GM12878 (cell line): Measurements from ENCODE around the gene PLSCR3. TPM values are rescaled to one million over a fixed set of nuclear protein-coding genes. Genes with fewer than 3 reads are reported as not detected.

Source experiments
- ASH2L ChIP-seq: fragments of 300-600, 200-600 bp; sonication (generic); IDR thresholded peaks from 2 replicates; pipeline ENCODE4 v1.6.1; 2017; ENCODE audit warnings: low read depth, mild to moderate bottlenecking, borderline replicate concordance
- BACH1 ChIP-seq: fragments of 450-650 bp; IDR thresholded peaks from 2 replicates; pipeline ENCODE4 v1.6.1; 2017; ENCODE audit warnings: mild to moderate bottlenecking, borderline replicate concordance
- CEBPB ChIP-seq, 2 experiments: fragments of 150-350 bp in 1 of 2; IDR thresholded peaks; 2 replicates each; pipeline ENCODE4 v1.6.1; 2012 to 2014; ENCODE audit warnings: low read depth in 2 of 2, low read length in 2 of 2, borderline replicate concordance in 1 of 2, inconsistent platforms in 1 of 2
- GABPA ChIP-seq: IDR thresholded peaks from 2 replicates; pipeline ENCODE4 v1.6.1; 2014; ENCODE audit warnings: antibody characterized with exemption, low read depth, mild to moderate bottlenecking, inconsistent platforms
- MEF2B ChIP-seq: fragments of 450-650 bp; IDR thresholded peaks from 2 replicates; pipeline ENCODE4 v1.6.1; 2018; ENCODE audit warnings: mild to moderate bottlenecking, moderate library complexity; ENCODE audit not compliant: partially characterized antibody, poor library complexity, severe bottlenecking
- MTA2 ChIP-seq: fragments of 450-650 bp; IDR thresholded peaks from 2 replicates; pipeline ENCODE4 v1.6.1; 2016; ENCODE audit warnings: low read depth, mild to moderate bottlenecking, moderate library complexity
- MTA3 ChIP-seq: IDR thresholded peaks from 2 replicates; pipeline ENCODE4 v1.6.1; 2012; ENCODE audit warnings: low read length, inconsistent platforms, borderline replicate concordance
- POLR2AphosphoS2 ChIP-seq: IDR thresholded peaks from 2 replicates; pipeline ENCODE4 v1.6.1; 2011; ENCODE audit warnings: low read depth, mild to moderate bottlenecking, low read length, improper control_type of control experiment, moderate library complexity
- POLR2AphosphoS5 ChIP-seq: IDR thresholded peaks from 2 replicates; pipeline ENCODE4 v1.6.1; 2011; ENCODE audit warnings: mild to moderate bottlenecking, low read length, inconsistent platforms
- polyA plus RNA-seq, 11 experiments: library from polyadenylated mRNA; depleted of rRNA in 4 of 11; unstranded in 6 of 11; stranded (reverse) in 5 of 11; fragments of >200 nt; fragmentation: Nextera tagmentation in 4 of 11; fragmentation: Illumina TruSeq in 1 of 11; extraction: Ambion mirVana in 4 of 11; extraction: Trizol in 1 of 11; gene quantifications; 1 replicate in 1 of 11; 2 replicates in 10 of 11; pipeline versions ENCODE4 v1.2.1 to v1.2.3, GENCODE V29; 2011 to 2016; ENCODE audit warnings: inconsistent platforms in 2 of 11, missing spikeins in 2 of 11, low read depth in 1 of 11
- total RNA-seq, 4 experiments: library from RNA; depleted of rRNA in 3 of 4; stranded (reverse); fragments of >200 nt in 3 of 4; fragmentation: Illumina TruSeq in 1 of 4; extraction: Trizol in 1 of 4; gene quantifications; 2 replicates each; pipeline versions ENCODE4 v1.2.1 to v1.2.3, GENCODE V29; 2013 to 2021
- TF ChIP-seq, protein P1 (sequence below): fragments of 450-650 bp; IDR thresholded peaks from 2 replicates; pipeline ENCODE4 v1.6.1; 2017; ENCODE audit warnings: mild to moderate bottlenecking
- TF ChIP-seq, protein P2 (sequence below): IDR thresholded peaks from 2 replicates; pipeline ENCODE4 v1.6.1; 2012; ENCODE audit warnings: low read depth, low read length, improper control_type of control experiment
- TF ChIP-seq, protein P3 (sequence below): IDR thresholded peaks from 2 replicates; pipeline ENCODE4 v1.6.1; 2012; ENCODE audit warnings: low read length, inconsistent platforms
- TF ChIP-seq, protein P4 (sequence below): IDR thresholded peaks from 2 replicates; pipeline ENCODE4 v1.6.1; 2012; ENCODE audit warnings: mild to moderate bottlenecking, low read depth, low read length
- TF ChIP-seq, protein P5 (sequence below): fragments of 450-650 bp; IDR thresholded peaks from 2 replicates; pipeline ENCODE4 v1.6.1; 2018; ENCODE audit warnings: mild to moderate bottlenecking, low read depth, moderate library complexity; ENCODE audit not compliant: partially characterized antibody
- TF ChIP-seq, protein P6 (sequence below): fragments of 450-650 bp; IDR thresholded peaks from 2 replicates; pipeline ENCODE4 v1.6.1; 2016; ENCODE audit warnings: mild to moderate bottlenecking
- TF ChIP-seq, protein P7 (sequence below): IDR thresholded peaks from 2 replicates; pipeline ENCODE4 v1.6.1; 2011; ENCODE audit warnings: low read depth, low read length, improper control_type of control experiment, borderline replicate concordance

The PLSCR3 gene
- total and polyA plus RNA-seq, 10 of the 15 experiments (the other 5 are each of a cell fraction or from before 2014, with no cell fraction given) = 9.9 to 51.4 (median 43.4) TPM

DNA sequence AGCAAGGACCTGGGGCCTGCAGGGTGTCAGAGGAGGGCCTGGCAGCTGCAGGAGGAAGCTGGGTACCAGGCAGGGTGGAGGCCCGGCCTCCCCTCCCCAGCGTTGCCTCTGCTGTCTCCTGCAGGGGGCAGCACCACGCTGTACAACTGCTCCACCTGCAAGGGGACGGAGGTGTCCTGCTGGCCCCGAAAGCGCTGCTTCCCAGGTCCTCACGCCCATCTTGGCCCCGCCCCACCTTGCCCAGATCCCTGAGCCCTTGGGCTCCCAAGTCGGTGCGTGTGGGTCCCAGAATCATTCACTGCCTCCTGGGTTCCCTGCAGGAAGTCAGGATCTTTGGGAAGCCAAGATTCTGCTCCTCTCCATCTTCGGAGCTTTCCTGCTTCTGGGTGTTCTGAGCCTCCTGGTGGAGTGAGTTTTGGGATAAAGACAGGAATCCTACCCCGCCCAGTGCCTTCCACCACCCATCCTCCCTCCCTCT, 38.2 kb downstream of the PLSCR3 start (continued):
- TF ChIP-seq, protein P1, sequence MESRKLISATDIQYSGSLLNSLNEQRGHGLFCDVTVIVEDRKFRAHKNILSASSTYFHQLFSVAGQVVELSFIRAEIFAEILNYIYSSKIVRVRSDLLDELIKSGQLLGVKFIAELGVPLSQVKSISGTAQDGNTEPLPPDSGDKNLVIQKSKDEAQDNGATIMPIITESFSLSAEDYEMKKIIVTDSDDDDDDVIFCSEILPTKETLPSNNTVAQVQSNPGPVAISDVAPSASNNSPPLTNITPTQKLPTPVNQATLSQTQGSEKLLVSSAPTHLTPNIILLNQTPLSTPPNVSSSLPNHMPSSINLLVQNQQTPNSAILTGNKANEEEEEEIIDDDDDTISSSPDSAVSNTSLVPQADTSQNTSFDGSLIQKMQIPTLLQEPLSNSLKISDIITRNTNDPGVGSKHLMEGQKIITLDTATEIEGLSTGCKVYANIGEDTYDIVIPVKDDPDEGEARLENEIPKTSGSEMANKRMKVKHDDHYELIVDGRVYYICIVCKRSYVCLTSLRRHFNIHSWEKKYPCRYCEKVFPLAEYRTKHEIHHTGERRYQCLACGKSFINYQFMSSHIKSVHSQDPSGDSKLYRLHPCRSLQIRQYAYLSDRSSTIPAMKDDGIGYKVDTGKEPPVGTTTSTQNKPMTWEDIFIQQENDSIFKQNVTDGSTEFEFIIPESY = no peak
- TF ChIP-seq MTA3 = no peak
- TF ChIP-seq BACH1 = 0 out of 2 replicates have a peak, but pooled peaks have one; percentile 28
- TF ChIP-seq, protein P2, sequence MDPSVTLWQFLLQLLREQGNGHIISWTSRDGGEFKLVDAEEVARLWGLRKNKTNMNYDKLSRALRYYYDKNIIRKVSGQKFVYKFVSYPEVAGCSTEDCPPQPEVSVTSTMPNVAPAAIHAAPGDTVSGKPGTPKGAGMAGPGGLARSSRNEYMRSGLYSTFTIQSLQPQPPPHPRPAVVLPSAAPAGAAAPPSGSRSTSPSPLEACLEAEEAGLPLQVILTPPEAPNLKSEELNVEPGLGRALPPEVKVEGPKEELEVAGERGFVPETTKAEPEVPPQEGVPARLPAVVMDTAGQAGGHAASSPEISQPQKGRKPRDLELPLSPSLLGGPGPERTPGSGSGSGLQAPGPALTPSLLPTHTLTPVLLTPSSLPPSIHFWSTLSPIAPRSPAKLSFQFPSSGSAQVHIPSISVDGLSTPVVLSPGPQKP = no peak
- TF ChIP-seq ASH2L = no peak
- TF ChIP-seq, protein P3, sequence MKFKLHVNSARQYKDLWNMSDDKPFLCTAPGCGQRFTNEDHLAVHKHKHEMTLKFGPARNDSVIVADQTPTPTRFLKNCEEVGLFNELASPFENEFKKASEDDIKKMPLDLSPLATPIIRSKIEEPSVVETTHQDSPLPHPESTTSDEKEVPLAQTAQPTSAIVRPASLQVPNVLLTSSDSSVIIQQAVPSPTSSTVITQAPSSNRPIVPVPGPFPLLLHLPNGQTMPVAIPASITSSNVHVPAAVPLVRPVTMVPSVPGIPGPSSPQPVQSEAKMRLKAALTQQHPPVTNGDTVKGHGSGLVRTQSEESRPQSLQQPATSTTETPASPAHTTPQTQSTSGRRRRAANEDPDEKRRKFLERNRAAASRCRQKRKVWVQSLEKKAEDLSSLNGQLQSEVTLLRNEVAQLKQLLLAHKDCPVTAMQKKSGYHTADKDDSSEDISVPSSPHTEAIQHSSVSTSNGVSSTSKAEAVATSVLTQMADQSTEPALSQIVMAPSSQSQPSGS = no peak
- TF ChIP-seq, protein P4, sequence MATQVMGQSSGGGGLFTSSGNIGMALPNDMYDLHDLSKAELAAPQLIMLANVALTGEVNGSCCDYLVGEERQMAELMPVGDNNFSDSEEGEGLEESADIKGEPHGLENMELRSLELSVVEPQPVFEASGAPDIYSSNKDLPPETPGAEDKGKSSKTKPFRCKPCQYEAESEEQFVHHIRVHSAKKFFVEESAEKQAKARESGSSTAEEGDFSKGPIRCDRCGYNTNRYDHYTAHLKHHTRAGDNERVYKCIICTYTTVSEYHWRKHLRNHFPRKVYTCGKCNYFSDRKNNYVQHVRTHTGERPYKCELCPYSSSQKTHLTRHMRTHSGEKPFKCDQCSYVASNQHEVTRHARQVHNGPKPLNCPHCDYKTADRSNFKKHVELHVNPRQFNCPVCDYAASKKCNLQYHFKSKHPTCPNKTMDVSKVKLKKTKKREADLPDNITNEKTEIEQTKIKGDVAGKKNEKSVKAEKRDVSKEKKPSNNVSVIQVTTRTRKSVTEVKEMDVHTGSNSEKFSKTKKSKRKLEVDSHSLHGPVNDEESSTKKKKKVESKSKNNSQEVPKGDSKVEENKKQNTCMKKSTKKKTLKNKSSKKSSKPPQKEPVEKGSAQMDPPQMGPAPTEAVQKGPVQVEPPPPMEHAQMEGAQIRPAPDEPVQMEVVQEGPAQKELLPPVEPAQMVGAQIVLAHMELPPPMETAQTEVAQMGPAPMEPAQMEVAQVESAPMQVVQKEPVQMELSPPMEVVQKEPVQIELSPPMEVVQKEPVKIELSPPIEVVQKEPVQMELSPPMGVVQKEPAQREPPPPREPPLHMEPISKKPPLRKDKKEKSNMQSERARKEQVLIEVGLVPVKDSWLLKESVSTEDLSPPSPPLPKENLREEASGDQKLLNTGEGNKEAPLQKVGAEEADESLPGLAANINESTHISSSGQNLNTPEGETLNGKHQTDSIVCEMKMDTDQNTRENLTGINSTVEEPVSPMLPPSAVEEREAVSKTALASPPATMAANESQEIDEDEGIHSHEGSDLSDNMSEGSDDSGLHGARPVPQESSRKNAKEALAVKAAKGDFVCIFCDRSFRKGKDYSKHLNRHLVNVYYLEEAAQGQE = no peak
- TF ChIP-seq MEF2B = no peak
- TF ChIP-seq, protein P5, sequence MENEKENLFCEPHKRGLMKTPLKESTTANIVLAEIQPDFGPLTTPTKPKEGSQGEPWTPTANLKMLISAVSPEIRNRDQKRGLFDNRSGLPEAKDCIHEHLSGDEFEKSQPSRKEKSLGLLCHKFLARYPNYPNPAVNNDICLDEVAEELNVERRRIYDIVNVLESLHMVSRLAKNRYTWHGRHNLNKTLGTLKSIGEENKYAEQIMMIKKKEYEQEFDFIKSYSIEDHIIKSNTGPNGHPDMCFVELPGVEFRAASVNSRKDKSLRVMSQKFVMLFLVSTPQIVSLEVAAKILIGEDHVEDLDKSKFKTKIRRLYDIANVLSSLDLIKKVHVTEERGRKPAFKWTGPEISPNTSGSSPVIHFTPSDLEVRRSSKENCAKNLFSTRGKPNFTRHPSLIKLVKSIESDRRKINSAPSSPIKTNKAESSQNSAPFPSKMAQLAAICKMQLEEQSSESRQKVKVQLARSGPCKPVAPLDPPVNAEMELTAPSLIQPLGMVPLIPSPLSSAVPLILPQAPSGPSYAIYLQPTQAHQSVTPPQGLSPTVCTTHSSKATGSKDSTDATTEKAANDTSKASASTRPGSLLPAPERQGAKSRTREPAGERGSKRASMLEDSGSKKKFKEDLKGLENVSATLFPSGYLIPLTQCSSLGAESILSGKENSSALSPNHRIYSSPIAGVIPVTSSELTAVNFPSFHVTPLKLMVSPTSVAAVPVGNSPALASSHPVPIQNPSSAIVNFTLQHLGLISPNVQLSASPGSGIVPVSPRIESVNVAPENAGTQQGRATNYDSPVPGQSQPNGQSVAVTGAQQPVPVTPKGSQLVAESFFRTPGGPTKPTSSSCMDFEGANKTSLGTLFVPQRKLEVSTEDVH = no peak
- TF ChIP-seq CEBPB (IDR thresholded peaks at IDR 0.05; ENCODE audit: borderline replicate concordance in 1 of 2, low read depth in 2 of 2, low read length in 2 of 2) = no peak
- TF ChIP-seq, protein P6, sequence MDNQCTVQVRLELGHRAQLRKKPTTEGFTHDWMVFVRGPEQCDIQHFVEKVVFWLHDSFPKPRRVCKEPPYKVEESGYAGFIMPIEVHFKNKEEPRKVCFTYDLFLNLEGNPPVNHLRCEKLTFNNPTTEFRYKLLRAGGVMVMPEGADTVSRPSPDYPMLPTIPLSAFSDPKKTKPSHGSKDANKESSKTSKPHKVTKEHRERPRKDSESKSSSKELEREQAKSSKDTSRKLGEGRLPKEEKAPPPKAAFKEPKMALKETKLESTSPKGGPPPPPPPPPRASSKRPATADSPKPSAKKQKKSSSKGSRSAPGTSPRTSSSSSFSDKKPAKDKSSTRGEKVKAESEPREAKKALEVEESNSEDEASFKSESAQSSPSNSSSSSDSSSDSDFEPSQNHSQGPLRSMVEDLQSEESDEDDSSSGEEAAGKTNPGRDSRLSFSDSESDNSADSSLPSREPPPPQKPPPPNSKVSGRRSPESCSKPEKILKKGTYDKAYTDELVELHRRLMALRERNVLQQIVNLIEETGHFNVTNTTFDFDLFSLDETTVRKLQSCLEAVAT = no peak
- TF ChIP-seq, protein P7, sequence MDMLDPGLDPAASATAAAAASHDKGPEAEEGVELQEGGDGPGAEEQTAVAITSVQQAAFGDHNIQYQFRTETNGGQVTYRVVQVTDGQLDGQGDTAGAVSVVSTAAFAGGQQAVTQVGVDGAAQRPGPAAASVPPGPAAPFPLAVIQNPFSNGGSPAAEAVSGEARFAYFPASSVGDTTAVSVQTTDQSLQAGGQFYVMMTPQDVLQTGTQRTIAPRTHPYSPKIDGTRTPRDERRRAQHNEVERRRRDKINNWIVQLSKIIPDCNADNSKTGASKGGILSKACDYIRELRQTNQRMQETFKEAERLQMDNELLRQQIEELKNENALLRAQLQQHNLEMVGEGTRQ = no peak
- no peak for TF ChIP-seq MTA2
- no peak for TF ChIP-seq GABPA
- TF ChIP-seq POLR2AphosphoS5 = no peak
- TF ChIP-seq POLR2AphosphoS2 = no peak
